ENCODE measurements around the gene EHD2.

DNA sequence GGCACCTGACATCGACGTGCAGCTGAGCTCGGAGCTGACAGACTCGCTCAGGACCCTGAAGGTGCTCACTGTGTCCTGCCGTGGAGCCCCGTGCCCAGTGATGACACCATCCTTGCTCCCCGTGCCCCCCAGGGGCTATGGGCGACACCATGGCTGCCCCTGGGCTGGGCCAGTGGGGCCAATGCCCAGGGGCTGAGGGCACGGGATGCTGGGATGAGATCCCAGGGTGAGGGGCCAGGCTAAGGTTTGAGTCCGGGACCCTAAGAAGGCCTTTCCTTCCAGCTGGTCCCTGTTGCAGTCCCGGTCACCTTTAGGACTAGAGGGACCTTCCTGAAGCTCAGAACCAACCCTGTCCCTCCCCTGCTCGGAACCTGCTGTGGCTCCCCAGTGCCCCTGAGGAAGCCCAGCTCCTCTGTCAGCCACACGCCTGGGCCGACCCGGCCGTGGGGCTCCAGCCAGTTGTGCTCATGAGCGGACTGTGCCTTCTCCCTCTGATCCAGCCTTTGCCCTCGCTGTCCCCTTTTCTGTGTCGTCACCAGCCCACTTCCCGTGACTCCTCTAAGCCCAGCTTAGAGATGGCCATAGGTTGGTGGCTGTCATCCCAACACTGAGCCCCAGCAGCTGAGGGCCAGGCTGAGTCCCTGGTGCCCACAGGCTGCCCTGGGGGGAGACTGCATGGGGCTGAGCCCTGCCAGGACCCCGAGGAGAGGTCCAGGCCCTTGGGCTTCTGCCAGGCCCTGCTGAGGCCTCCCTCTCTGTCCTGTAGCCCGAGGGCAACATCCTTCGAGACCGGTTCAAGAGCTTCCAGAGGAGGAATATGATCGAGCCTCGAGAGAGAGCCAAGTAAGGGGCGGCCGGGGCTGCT is 42.8 kb downstream of the EHD2 start:
- TF ChIP-seq, protein P1, sequence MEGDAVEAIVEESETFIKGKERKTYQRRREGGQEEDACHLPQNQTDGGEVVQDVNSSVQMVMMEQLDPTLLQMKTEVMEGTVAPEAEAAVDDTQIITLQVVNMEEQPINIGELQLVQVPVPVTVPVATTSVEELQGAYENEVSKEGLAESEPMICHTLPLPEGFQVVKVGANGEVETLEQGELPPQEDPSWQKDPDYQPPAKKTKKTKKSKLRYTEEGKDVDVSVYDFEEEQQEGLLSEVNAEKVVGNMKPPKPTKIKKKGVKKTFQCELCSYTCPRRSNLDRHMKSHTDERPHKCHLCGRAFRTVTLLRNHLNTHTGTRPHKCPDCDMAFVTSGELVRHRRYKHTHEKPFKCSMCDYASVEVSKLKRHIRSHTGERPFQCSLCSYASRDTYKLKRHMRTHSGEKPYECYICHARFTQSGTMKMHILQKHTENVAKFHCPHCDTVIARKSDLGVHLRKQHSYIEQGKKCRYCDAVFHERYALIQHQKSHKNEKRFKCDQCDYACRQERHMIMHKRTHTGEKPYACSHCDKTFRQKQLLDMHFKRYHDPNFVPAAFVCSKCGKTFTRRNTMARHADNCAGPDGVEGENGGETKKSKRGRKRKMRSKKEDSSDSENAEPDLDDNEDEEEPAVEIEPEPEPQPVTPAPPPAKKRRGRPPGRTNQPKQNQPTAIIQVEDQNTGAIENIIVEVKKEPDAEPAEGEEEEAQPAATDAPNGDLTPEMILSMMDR (conservative IDR thresholded peaks at IDR 0.05; ENCODE audit: low read depth, low read length), result no peak
- no peak for TF ChIP-seq EZH2 (IDR thresholded peaks at IDR 0.05; ENCODE audit: low read length, unreplicated experiment)
